Ectodermal cell (in vitro differentiated cells): Measurements from ENCODE around the gene RAD51B.

Experiments used
- H3K27ac ChIP-seq: 2 replicates; pipeline ENCODE4 v1.7.0; 2013; ENCODE audit warnings: mild to moderate bottlenecking, low read depth, low read length; ENCODE audit not compliant: insufficient read depth, poor library complexity, severe bottlenecking
- H3K27me3 ChIP-seq: 2 replicates; pipeline ENCODE4 v1.7.0; 2013; ENCODE audit warnings: mild to moderate bottlenecking, low read length; ENCODE audit not compliant: insufficient read depth, control insufficient read depth, poor library complexity, severe bottlenecking
- H3K36me3 ChIP-seq: one replicate; pipeline ENCODE4 v1.7.0; 2013; ENCODE audit warnings: low read length; ENCODE audit not compliant: control insufficient read depth, insufficient read depth
- H3K4me1 ChIP-seq: one replicate; pipeline ENCODE4 v1.7.0; 2013; ENCODE audit warnings: low read length; ENCODE audit not compliant: control insufficient read depth, insufficient read depth
- H3K4me3 ChIP-seq: 2 replicates; pipeline ENCODE4 v1.7.0; 2013; ENCODE audit warnings: low read depth, low read length, control low read depth; ENCODE audit not compliant: insufficient read depth
- H3K9me3 ChIP-seq: 2 replicates; pipeline ENCODE4 v1.7.0; 2013; ENCODE audit warnings: mild to moderate bottlenecking, low read length, moderate library complexity; ENCODE audit not compliant: control insufficient read depth
- WGBS, 2 experiments: methylation state at CpG; one replicate each; pipeline ENCODE4 v1.1.7; 2013; ENCODE audit warnings: missing lambda C conversion rate in 2 of 2; 5-methylcytosine and 5-hydroxymethylcytosine counted together

RAD51B gene

GRCh38 chr14:68273413-68273812 lies 453.8 kb downstream of the RAD51B start:
- peaks cover 4% of the 10 kb centered on the region for H3K4me1 ChIP-seq
- no peaks in the 10 kb centered on the region for H3K27me3 ChIP-seq
- no peak overlapping the region for H3K27ac ChIP-seq
- H3K4me3 ChIP-seq, result no peak overlapping the region
- no peaks in the 10 kb centered on the region for H3K9me3 ChIP-seq
- H3K36me3 ChIP-seq, result no peaks in the 10 kb centered on the region
- WGBS, 2 experiments, result 92 to 97% methylated on average over 4 of the region's 4 CpGs

GRCh38 chr14:68274725-68275124 lies 455.1 kb downstream of the RAD51B start:
- WGBS, 2 experiments, result 80 to 93% methylated on average over 1 to 2 of the region's 2 CpGs
- Histone ChIP-seq H3K9me3 (no peaks in the 10 kb centered on the region), H3K27ac (no peak overlapping the region), H3K4me1 (peaks cover 13% of the 10 kb centered on the region), H3K27me3 (no peaks in the 10 kb centered on the region), H3K36me3 (no peaks in the 10 kb centered on the region), H3K4me3 (no peak overlapping the region)

- no peaks in the 10 kb centered on the region for H3K27me3 ChIP-seq
- H3K4me3 ChIP-seq, result no peak overlapping the region
- no peak overlapping the region for H3K27ac ChIP-seq
- H3K9me3 ChIP-seq, result no peaks in the 10 kb centered on the region
- peaks cover 27% of the 10 kb centered on the region for H3K4me1 ChIP-seq
- H3K36me3 ChIP-seq, result no peaks in the 10 kb centered on the region
- 93 to 95% methylated on average over 5 of the region's 5 CpGs for WGBS, 2 experiments
Observed at GRCh38 chr14:68278576-68279436, 459.2 kb downstream of the RAD51B start.

GRCh38 chr14:68279437-68279720 lies 459.8 kb downstream of the RAD51B start:
- Histone ChIP-seq H3K27ac (no peak overlapping the region), H3K4me1 (peaks cover 32% of the 10 kb centered on the region), H3K9me3 (no peaks in the 10 kb centered on the region), H3K27me3 (no peaks in the 10 kb centered on the region), H3K36me3 (no peaks in the 10 kb centered on the region), H3K4me3 (no peak overlapping the region)
- 90 to 92% methylated on average over 1 to 3 of the region's 3 CpGs for WGBS, 2 experiments

GRCh38 chr14:68279777-68280233 lies 460.2 kb downstream of the RAD51B start:
- Histone ChIP-seq H3K27me3 (no peaks in the 10 kb centered on the region), H3K4me1 (peaks cover 34% of the 10 kb centered on the region), H3K9me3 (no peaks in the 10 kb centered on the region), H3K27ac (no peak overlapping the region), H3K36me3 (no peaks in the 10 kb centered on the region), H3K4me3 (no peak overlapping the region)
- WGBS, 2 experiments, result 95 to 96% methylated on average over 4 of the region's 4 CpGs

GRCh38 chr14:68281497-68281896 lies 461.9 kb downstream of the RAD51B start:
- Histone ChIP-seq H3K27me3 (no peaks in the 10 kb centered on the region), H3K9me3 (no peaks in the 10 kb centered on the region), H3K4me3 (no peak overlapping the region), H3K27ac (no peak overlapping the region), H3K36me3 (no peaks in the 10 kb centered on the region), H3K4me1 (peaks cover 36% of the 10 kb centered on the region)
- 93 to 95% methylated on average over 4 of the region's 4 CpGs for WGBS, 2 experiments

- WGBS, 2 experiments, result 56 to 64% methylated on average over 6 of the region's 6 CpGs
- H3K9me3 ChIP-seq, result no peaks in the 10 kb centered on the region
- H3K4me3 ChIP-seq, result no peak overlapping the region
- H3K27me3 ChIP-seq, result no peaks in the 10 kb centered on the region
- no peaks in the 10 kb centered on the region for H3K36me3 ChIP-seq
- no peak overlapping the region for H3K27ac ChIP-seq
- peaks cover 36% of the 10 kb centered on the region for H3K4me1 ChIP-seq
Observed at GRCh38 chr14:68282479-68283377, 463.1 kb downstream of the RAD51B start.

GRCh38 chr14:68283378-68284123 lies 464.0 kb downstream of the RAD51B start:
- Histone ChIP-seq H3K4me1 (peaks cover 30% of the 10 kb centered on the region), H3K4me3 (no peak overlapping the region), H3K36me3 (no peaks in the 10 kb centered on the region), H3K27ac (no peak overlapping the region), H3K27me3 (no peaks in the 10 kb centered on the region), H3K9me3 (no peaks in the 10 kb centered on the region)
- WGBS, 2 experiments, result 92 to 93% methylated on average over 11 of the region's 11 CpGs

GRCh38 chr14:68284333-68284732 lies 464.8 kb downstream of the RAD51B start:
- Histone ChIP-seq H3K27ac (no peak overlapping the region), H3K4me3 (no peak overlapping the region), H3K4me1 (peaks cover 23% of the 10 kb centered on the region), H3K36me3 (no peaks in the 10 kb centered on the region), H3K9me3 (no peaks in the 10 kb centered on the region), H3K27me3 (no peaks in the 10 kb centered on the region)

GRCh38 chr14:68284834-68285233 lies 465.3 kb downstream of the RAD51B start:
- 94 to 95% methylated on average over 6 of the region's 6 CpGs for WGBS, 2 experiments
- Histone ChIP-seq H3K4me1 (peaks cover 23% of the 10 kb centered on the region), H3K27me3 (no peaks in the 10 kb centered on the region), H3K36me3 (no peaks in the 10 kb centered on the region), H3K4me3 (no peak overlapping the region), H3K9me3 (no peaks in the 10 kb centered on the region), H3K27ac (no peak overlapping the region)
